ENCODE results near the gene NLGN3.

The NLGN3 gene

DNA sequence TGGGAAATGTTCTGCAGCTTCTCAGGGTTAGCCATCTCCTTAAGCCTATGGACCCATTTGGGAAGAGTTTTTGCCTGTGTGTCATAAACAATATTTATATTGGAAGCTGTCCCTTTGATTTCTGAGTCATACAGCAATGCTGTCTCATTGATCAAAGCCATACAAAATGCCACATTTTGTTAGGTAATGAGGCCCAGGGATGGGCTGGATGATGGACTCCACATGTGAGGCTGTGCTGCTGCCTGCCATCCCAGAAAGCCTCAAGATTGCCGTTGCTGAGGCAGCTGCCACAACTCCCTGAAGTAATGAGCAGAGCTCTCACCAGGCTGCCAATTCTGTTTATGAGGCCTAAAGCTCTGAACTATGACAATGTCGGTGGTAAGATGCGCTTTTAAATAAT, 66.2 kb downstream of the NLGN3 start:
- TF ChIP-seq, protein P1, sequence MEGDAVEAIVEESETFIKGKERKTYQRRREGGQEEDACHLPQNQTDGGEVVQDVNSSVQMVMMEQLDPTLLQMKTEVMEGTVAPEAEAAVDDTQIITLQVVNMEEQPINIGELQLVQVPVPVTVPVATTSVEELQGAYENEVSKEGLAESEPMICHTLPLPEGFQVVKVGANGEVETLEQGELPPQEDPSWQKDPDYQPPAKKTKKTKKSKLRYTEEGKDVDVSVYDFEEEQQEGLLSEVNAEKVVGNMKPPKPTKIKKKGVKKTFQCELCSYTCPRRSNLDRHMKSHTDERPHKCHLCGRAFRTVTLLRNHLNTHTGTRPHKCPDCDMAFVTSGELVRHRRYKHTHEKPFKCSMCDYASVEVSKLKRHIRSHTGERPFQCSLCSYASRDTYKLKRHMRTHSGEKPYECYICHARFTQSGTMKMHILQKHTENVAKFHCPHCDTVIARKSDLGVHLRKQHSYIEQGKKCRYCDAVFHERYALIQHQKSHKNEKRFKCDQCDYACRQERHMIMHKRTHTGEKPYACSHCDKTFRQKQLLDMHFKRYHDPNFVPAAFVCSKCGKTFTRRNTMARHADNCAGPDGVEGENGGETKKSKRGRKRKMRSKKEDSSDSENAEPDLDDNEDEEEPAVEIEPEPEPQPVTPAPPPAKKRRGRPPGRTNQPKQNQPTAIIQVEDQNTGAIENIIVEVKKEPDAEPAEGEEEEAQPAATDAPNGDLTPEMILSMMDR (IDR thresholded peaks at IDR 0.05; ENCODE audit: low read depth, low read length, missing control alignments) = no peak
- no peak overlapping the region for H3K4me3 ChIP-seq (replicated peaks; ENCODE audit: low read depth, low read length)
- no peak for DNase-seq (ENCODE audit: extremely low read depth, low read depth)

DNA sequence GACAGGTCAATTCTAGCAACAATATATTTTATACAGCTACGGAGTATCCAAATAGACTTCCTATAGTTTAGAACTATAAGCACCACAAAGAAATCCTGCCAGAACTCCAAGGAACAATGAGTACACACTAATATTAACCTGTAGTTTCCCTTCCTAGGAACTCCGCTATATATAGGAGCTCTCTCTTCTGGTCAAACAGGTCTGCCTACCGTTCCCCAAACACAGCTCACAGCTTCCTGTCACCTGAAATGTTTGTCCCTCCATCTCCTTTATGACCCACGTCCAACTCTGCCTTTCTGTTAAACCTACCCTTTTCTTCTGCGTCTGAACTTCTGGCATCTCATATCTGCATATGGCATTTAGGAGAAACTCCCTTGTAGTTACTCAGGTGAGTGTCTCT, 67.9 kb downstream of the NLGN3 start:
- H3K4me3 ChIP-seq (replicated peaks; ENCODE audit: low read depth, low read length) = no peak overlapping the region
- DNase-seq (ENCODE audit: extremely low read depth, low read depth) = no peak
- TF ChIP-seq, protein P1 (IDR thresholded peaks at IDR 0.05; ENCODE audit: low read depth, low read length, missing control alignments) = no peak

DNA sequence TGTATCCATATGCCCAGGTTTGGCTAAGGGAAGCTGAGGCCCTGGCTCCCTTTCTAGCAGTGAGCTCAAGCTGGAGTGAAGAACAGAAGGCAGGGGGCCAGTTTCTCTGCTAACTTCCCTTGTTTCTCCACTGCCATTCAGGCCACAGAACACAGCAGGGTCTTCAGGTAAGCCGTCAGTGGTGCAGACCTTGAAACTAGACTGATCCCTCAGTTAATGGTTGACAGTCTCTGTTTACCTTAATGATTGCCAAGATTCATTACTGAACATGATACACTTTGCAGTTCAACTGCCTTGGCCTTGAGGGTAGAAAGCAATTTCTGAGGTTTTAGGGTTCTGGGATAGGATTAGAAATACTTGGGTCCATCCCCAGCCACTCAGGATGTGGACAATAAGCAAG, 69.5 kb downstream of the NLGN3 start:
- DNase-seq (ENCODE audit: extremely low read depth, low read depth) = no peak
- TF ChIP-seq, protein P1 (IDR thresholded peaks at IDR 0.05; ENCODE audit: low read depth, low read length, missing control alignments) = no peak
- no peak overlapping the region for H3K4me3 ChIP-seq (replicated peaks; ENCODE audit: low read depth, low read length)

DNA sequence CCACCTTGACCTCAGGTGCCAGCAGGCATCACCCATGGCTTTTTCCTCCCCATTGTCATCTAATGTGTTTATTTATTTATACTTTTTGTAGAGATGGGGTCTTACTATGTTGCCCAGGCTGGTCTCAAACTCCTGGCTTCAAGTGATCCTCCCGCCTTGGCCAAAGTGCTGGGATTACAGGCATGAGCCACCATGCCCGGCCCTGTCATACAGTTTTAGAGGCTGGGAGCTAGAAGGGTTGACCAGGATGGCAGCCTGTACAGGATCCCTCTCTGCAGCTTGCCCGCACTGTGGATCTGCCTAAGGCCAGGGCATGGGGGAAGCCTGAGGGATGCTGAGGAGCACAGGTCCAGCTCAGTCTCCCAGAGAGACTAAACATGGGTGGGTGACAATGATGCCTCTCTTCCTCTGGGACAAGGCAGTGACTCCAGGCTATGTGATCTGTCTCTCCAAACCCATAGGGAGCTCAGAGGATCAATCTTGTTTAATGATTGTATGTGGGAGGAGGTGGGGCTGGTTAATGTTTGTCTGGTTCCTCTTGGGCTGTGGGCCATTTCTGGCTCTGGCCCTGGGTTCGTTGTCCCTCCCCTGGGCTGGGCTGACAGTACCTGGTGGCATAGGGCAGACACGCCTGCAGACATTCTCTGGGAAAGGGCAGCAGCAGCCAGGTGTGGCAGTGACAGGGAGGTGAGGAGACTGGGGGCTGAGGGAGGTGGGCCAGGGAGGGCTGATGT, 70.1 kb downstream of the NLGN3 start:
- TF ChIP-seq, protein P1 (IDR thresholded peaks at IDR 0.05; ENCODE audit: low read depth, low read length, missing control alignments) = no peak
- H3K4me3 ChIP-seq (replicated peaks; ENCODE audit: low read depth, low read length) = no peak overlapping the region
- no peak for DNase-seq (ENCODE audit: extremely low read depth, low read depth)

DNA sequence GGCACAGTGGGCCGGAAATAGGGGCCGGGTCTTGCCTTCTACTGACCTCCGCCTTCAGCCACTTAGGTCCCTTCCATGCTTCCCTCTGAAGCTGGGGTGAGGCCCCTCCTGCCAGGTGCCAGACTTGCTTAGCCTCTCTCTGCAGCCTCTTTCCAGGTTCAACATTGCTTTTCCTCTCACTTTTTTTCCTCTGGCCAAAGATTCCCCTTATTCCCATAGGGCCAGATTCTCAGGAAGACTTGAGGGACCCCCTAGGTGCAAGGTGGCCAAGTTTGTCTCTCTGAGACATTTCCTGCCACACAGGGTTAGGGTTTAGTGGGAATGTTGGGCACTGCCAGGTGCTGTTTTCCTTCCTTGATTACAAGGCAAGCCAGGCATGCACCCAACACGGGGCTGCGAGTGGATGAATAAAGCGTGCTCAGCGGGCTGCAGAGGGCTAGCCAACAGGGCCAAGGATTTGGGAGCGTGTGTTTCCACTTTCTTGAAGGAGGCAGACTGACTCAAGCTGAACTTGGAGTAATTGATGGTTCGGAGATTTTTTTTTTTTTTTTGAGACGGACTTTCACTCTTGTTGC, 70.8 kb downstream of the NLGN3 start:
- TF ChIP-seq, protein P1 (IDR thresholded peaks at IDR 0.05; ENCODE audit: low read depth, low read length, missing control alignments) = no peak
- DNase-seq (ENCODE audit: extremely low read depth, low read depth) = no peak
- no peak overlapping the region for H3K4me3 ChIP-seq (replicated peaks; ENCODE audit: low read depth, low read length)

DNA sequence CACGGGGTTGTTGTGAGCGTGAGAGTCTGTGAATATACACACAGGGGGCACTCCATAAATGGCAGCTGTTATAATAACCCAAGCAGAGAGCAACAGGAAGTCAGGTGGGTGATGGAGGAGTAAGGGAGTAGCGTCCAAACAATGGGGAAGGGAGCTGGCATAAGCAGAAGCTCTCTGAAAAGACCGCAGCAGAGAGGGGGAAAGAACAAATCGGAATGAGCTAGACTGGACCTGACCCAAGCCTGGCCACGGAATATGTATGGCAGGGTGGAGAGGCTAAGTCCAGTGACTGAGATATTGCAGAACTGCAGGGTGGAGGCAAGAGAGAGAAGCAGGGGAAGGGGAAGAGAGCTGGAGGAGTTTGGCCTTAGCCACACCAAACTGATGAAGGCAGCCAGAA, 71.8 kb downstream of the NLGN3 start:
- H3K4me3 ChIP-seq (replicated peaks; ENCODE audit: low read depth, low read length) = no peak overlapping the region
- TF ChIP-seq, protein P1 (IDR thresholded peaks at IDR 0.05; ENCODE audit: low read depth, low read length, missing control alignments) = no peak
- DNase-seq (ENCODE audit: extremely low read depth, low read depth) = no peak
